Measurements from ENCODE around the gene ONECUT2. TPM values are rescaled to one million over a fixed set of nuclear protein-coding genes. Genes with fewer than 3 reads are reported as not detected.

The ONECUT2 gene
- total RNA-seq, 1 experiment from 2014 or later: 0.48 TPM

DNA sequence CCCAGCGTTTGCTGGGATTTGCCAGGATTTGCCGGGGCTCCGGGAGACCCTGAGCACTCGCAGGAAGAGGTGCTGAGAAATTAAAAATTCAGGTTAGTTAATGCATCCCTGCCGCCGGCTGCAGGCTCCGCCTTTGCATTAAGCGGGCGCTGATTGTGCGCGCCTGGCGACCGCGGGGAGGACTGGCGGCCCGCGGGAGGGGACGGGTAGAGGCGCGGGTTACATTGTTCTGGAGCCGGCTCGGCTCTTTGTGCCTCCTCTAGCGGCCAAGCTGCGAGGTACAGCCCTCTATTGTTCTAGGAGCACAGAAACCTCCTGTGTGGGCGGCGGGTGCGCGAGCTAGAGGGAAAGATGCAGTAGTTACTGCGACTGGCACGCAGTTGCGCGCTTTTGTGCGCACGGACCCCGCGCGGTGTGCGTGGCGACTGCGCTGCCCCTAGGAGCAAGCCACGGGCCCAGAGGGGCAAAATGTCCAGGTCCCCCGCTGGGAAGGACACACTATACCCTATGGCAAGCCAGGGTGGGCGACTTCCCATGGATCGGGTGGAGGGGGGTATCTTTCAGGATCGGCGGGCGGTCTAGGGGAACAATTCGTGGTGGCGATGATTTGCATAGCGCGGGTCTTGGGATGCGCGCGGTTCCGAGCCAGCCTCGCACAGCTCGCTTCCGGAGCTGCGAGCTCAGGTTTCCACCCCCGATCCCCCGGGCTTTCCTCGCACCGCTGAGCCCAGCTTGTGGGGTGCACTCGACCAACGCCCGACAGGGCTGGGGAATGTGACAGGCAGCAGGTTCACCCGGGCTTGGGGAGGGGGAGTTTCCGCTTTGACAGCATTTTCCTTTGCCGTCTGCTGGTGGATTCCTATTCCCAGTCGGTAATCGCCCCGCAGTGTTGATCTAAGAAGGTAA lies 2.8 kb downstream of the ONECUT2 start:
- Histone ChIP-seq H3K4me2 (ENCODE audit: insufficient read depth, insufficient read length, low read length) (peak overlapping the region; percentile 70), H3K18ac (ENCODE audit: insufficient read length, low read depth, low read length) (no peak overlapping the region), H3T11ph (ENCODE audit: low read length) (no peak overlapping the region), H2BK5ac (ENCODE audit: insufficient read length, low read length) (no peak overlapping the region), H3K56ac (ENCODE audit: insufficient read length, low read depth, low read length) (no peak overlapping the region), H4K91ac (ENCODE audit: insufficient read length, low read depth, low read length) (no peak overlapping the region), H3K14ac (ENCODE audit: insufficient read depth, low read length) (no peak overlapping the region), H2AK5ac (ENCODE audit: insufficient read length, low read length) (no peak overlapping the region), H3K27me3 (ENCODE audit: insufficient read depth, low read length) (peaks cover 85% of the 10 kb centered on the region), H3K9me3 (ENCODE audit: control insufficient read depth, low read depth, low read length) (no peaks in the 10 kb centered on the region), H4K8ac (replicated peaks; ENCODE audit: insufficient read length, low read depth, low read length) (no peak overlapping the region), H2BK12ac (ENCODE audit: insufficient read length, low read depth, low read length) (no peak overlapping the region), H2BK120ac (ENCODE audit: low read depth, low read length, poor library complexity, severe bottlenecking) (no peak overlapping the region), H3K27ac (ENCODE audit: insufficient read length, low read depth, low read length) (no peak overlapping the region), H3K9ac (ENCODE audit: extremely low read depth, insufficient read length, low read length) (no peak overlapping the region), H3K23me2 (ENCODE audit: insufficient read length, low read depth, low read length, poor library complexity, severe bottlenecking) (peaks cover 27% of the 10 kb centered on the region), H3K4me1 (ENCODE audit: insufficient read depth, low read length) (no peaks in the 10 kb centered on the region), H2AFZ (ENCODE audit: low read length) (no peak overlapping the region), H2BK20ac (ENCODE audit: low read depth, low read length, poor library complexity, severe bottlenecking) (no peak overlapping the region), H3K79me1 (ENCODE audit: insufficient read depth, low read depth, low read length, poor library complexity, severe bottlenecking) (no peaks in the 10 kb centered on the region), H3K4ac (ENCODE audit: low read depth, low read length) (no peak overlapping the region), H3K23ac (ENCODE audit: insufficient read length, low read depth, low read length) (no peak overlapping the region), H4K5ac (ENCODE audit: insufficient read length, low read depth, low read length) (no peak overlapping the region), H3K79me2 (ENCODE audit: insufficient read depth, low read length) (no peaks in the 10 kb centered on the region), H2BK15ac (ENCODE audit: low read depth, low read length) (no peak overlapping the region), H4K20me1 (ENCODE audit: control insufficient read depth, insufficient read depth, insufficient read length) (no peaks in the 10 kb centered on the region)
- H3K4me1 Mint-ChIP-seq: peaks cover 64 to 66% of the 10 kb centered on the region in 2 experiments
- no peak overlapping the region for H3K27ac Mint-ChIP-seq
- WGBS (ENCODE audit: extremely low coverage, insufficient read length, low lambda C conversion rate): no CpG with 5 or more reads among the region's 72 CpGs
- H3K4me3 Mint-ChIP-seq: peak overlapping the region; percentile 67 to 82
- H3K9me3 Mint-ChIP-seq: peaks cover 4 to 12% of the 10 kb centered on the region in 2 experiments; a peak in 3 of 5 replicates
- no peaks in the 10 kb centered on the region for H3K36me3 Mint-ChIP-seq (ENCODE audit: insufficient read depth in 1 of 3, low read depth in 3 of 3)
- DNase-seq: peak; percentile 92
- peaks cover 97% of the 10 kb centered on the region for H3K27me3 Mint-ChIP-seq (ENCODE audit: low read depth)
- TF ChIP-seq, protein P1, sequence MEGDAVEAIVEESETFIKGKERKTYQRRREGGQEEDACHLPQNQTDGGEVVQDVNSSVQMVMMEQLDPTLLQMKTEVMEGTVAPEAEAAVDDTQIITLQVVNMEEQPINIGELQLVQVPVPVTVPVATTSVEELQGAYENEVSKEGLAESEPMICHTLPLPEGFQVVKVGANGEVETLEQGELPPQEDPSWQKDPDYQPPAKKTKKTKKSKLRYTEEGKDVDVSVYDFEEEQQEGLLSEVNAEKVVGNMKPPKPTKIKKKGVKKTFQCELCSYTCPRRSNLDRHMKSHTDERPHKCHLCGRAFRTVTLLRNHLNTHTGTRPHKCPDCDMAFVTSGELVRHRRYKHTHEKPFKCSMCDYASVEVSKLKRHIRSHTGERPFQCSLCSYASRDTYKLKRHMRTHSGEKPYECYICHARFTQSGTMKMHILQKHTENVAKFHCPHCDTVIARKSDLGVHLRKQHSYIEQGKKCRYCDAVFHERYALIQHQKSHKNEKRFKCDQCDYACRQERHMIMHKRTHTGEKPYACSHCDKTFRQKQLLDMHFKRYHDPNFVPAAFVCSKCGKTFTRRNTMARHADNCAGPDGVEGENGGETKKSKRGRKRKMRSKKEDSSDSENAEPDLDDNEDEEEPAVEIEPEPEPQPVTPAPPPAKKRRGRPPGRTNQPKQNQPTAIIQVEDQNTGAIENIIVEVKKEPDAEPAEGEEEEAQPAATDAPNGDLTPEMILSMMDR (conservative IDR thresholded peaks at IDR 0.05): peak; percentile 83

Measured in H9 (cell line).